IPS-NIHi7 (cell line): Measurements from ENCODE around the gene WWP2.
A peak's percentile ranks its signal among the peaks of the same experiment; 100 is the strongest.
"Not testable (repeated sequence)": the region's sequence is repeated elsewhere in the genome, so short reads cannot be mapped to it uniquely, and the experiment has no call there.

ENCODE experiments used
- DNase-seq: peaks from one replicate; pipeline ENCODE4 v3.0.0; 2012; ENCODE audit warnings: mixed read lengths; ENCODE audit errors: extremely low spot score

Gene WWP2

DNA sequence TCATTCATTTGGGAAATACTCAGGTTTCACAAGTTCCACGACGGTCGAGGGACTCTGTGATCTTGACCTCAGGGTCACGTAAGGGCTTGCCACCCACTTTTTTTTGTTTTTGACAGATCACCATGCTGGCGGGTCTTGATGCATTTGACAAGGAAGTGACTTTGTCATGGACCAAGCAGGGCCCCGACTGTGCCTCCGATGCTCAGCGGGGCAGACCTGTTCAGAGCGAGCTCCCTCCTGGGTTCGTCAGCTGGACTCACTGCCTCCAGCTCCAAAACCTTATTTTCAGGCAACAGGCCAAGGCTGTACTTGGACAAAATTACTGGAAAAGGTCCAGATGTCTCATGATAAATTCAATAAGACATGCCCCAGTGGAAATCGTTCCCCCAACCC lies 180.0 kb downstream of the WWP2 start:
- DNase-seq, result no peak

DNA sequence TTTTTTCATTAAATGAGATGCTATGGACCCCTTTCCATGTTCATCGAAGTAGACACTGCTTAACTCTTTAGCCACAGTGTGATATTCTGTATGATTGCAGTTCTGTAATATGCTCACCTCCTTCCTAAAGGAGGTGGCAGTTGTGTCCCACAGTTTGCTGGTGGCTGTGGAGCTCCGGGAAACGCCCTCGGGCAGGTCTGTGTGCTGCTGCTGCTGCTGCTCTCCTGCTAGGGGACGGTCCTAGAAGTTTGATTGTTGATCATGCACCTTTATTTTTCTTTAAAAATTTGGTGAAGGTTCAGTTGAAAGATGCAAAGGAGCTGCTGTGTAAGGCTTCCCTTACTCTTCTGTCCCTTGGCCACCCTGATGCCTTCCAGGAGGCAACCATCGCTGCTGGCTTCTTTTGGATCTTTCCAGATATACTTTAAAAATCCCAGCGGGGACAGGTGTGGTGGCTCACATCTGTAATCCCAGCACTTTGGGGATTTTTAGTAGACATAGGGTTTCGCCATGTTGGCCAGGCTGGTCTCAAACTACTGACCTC lies 180.6 kb downstream of the WWP2 start:
- DNase-seq, result no peak

DNA sequence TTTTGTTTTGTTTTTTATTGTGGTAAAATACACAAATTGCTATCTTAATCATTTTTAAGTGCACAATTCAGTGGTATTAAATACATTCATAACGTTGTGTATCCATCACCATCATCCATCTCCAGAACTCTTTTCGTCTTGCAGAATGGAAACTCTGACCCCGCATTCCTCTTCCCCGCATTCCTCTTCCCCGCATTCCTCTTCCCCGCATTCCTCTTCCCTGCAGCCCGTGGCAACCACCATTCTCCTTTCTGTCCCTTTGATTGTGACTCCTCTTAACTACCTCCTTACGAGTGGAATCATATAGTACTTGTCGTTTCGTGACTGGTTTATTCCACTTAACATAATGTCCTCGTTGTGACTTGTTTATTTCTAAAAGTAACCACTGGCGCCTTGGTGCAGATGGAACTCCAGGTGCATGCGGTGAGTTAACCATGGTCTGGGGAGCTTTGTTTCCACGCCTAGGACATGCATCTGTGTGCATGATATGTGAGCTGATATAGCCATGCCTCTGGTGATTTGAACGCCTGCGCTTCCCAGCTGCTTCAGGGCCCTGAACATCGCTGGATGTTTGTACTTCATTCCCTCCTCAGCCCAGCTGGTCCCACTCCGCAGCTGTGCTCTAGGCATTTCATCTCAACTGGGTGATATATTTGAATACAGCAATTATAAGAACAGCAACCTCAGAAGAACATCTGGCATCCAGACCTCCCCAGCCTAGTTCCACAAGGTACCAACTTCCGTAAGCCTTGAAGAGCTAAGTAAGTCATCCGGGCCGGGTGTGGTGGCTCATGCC lies 181.3 kb downstream of the WWP2 start:
- DNase-seq, result not testable (repeated sequence)

DNA sequence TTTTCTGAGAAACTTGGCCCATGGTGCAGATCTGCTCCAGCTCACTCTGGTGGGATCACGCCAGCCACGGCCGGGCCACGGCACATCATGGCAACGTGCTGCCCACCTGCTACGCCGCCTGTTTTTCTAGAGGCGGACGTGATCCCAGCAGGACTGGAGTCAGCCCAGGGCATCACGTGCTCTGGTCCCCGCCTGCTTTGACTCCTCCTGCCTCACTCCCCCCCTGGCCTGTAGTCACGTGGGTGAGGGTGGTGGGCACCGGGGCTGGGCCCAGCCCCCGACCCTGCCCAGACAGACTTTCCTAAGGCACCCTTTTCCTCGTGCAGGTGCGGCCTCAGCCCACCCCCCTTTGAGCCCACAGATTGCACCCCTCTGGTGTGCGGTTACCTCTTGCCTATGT lies 188.3 kb downstream of the WWP2 start:
- not testable (repeated sequence) for DNase-seq

DNA sequence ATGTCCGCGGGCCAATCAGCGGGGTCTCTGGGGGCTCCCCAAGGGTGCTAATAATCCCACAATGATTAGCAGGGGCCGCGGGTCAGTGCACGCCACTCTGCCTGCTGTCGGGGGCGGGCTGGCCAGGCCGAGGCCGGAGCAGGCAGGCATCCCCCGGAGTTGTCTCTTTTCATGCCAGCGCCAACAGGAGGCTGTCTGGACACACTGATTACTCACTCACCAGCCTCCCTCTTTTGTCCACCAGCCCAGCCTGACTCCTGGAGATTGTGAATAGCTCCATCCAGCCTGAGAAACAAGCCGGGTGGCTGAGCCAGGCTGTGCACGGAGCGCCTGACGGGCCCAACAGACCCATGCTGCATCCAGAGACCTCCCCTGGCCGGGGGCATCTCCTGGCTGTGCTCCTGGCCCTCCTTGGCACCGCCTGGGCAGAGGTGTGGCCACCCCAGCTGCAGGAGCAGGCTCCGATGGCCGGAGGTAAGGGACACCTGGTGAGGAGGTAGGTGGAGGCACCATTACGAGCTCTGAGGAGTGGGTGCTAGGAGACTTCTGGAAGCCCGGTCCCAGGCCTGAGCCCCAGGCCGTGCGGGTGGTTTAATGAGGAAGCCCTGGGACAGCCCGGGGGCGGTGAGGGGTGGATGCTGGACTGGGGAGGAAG lies 189.0 kb downstream of the WWP2 start, which contains the start of gene CLEC18A:
Gene CLEC18A (plus strand): TSS at position 318 of the 655 bp plus-strand sequence. CDS start 33 bp downstream, at position 351.
- not testable (repeated sequence) for DNase-seq

DNA sequence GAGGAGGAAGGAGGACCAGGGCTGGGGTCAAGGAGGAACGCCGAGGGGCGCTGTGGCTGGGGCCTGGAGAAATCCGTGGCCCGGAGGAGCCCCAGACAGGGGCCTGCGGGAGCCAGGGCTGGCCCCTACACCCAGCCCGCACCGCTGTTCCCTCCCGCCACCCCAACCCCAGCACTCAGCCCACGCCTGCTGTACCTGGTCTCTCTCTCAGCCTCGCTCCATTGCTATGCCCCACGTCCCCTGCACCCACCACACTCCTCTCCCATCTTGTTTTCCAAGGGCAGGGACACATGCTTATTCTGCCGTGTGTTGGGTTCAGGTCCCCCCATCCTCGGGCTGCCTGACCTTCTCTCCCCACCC lies 189.5 kb downstream of the WWP2 start:
- DNase-seq, result not testable (repeated sequence)

DNA sequence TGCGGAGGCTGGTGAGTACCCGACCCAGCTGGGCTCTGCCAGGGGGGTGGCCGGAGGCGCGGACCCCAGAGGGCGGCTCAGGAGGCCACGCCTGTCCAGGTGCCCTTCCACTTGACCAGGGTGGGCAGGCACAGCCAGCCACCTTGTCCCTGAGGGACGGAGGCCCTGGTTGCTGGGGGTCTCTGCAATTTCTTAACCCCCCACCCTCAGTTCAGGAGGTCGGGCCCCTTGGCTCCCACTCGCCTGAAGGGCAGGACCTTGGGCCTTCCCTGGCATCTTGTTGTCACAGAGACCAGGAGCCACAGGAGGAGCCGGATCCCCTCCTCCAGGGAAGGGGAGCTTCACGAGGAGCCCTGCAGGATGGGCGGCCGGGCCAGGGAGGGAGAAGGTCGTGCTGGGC lies 190.0 kb downstream of the WWP2 start:
- not testable (repeated sequence) for DNase-seq

DNA sequence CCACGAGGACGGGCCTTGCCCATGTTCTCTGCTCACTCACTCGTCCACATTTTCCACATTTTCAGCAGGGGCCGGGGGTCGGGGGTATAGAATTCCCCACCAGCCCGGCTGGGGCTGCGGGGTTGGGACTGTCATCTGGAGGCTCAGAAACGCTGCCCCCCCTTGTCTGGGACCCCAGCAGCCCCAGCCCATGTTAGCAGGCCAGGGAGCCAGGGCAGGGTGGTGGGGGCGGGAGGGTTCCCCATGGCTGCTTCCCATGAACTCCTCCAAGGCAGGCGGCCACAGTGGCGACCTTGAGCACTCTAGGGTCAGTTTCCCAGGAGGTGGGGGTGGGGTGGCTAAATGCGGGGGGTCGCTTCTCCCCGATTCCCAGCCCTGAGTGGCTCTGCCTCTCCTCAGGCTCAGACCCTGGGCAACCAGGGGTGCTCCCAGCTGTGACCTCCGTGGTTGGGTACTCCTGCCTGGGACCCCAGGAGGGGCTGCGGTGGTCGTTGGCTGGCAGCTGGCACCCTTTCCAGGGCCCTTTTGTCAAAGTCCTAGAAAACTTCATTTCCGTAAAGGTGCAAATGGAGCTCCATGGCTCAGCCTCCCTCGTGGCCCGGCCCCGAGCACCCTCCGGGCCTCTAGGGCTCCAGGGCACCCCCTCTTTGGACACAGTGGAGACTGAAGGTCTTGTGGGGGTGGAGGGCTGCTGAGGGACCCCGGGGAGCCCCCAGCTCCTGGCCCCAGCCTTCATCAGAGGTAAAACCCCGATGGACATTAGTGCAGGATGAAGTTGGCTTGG lies 190.6 kb downstream of the WWP2 start:
- DNase-seq, result not testable (repeated sequence)

DNA sequence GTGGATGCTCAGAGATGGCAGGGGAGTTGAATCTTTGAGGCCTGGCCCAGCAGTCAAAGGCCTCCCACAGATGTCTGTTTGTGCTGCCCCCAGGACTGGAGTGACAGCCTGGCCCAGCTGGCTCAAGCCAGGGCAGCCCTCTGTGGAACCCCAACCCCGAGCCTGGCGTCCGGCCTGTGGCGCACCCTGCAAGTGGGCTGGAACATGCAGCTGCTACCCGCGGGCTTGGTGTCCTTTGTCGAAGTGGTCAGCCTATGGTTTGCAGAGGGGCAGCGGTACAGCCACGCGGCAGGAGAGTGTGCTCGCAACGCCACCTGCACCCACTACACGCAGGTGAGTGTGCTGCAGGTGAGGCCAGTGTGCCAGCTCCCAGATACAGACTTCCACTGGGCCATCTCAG lies 192.1 kb downstream of the WWP2 start:
- DNase-seq, result not testable (repeated sequence)

DNA sequence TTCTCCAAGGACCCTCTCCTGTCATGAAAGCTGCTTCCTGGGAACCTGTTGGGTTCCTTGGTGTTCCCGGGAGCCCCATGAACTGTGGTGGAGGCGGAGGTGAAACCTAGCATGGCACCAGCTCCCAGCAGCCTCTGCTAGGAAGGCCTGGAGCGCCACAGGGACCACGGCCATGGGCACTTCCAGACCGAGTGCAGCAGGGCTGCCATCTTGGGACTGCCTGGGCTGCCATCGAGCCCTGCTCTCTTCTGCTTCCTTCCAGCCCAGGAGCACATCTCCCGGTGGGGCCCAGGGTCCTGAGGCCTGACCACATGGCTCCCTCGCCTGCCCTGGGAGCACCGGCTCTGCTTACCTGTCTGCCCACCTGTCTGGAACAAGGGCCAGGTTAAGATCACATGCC lies 201.2 kb downstream of the WWP2 start:
- not testable (repeated sequence) for DNase-seq

DNA sequence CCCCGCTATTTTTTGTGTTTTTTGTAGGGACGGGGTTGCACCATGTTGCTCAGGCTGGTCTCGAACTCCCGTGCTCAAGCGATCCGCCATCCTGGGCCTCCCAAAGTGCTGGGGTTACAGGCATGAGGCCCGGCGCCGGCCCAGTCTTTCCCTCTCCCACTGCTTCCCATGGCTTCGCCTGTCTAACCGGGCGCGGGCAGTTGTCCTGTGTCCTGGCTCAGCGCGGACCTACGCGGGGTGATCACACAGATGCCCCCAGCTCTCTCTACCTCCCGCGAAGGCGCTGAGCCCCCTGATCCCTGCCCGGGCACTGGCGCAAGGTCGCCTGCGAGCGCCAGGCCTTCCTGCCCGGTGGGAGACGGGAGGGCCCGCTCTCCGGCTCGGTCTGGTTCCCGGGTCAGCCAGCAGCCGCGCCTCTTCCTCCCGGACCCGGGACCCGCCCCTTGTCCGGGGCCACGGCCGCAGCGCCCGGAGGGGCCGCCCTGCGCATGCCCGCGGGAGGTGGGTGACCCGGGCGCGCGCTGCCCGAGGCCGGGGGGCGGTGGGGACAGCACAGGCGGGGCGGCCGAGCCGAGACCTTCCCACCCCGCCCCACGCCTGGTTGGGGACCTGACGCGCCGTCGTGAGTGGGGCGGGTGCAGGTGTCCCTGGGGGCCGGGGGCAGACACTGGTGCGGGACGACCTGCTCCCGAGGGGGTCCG lies 203.0 kb downstream of the WWP2 start:
- DNase-seq, result peak; percentile 73

DNA sequence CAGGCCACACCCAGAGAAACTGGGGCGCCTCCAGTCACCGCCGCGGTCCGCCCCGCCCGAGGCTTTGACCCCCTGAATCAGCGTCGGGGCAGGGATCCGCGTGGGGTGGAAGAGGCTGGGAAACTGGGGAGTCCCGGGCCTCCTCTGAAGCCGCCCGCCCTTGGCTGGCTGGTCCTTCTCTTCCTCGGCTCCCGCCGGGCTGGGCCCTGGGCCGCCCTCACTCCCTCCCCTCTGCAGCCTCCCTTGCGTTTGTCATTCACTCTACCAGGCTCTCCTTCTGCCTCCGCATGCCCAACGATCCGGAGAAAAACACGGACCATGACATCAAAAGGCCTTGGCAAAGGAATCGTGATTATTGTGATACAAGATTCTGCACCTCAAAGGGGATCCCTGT lies 203.5 kb downstream of the WWP2 start:
- DNase-seq, result not testable (repeated sequence)

DNA sequence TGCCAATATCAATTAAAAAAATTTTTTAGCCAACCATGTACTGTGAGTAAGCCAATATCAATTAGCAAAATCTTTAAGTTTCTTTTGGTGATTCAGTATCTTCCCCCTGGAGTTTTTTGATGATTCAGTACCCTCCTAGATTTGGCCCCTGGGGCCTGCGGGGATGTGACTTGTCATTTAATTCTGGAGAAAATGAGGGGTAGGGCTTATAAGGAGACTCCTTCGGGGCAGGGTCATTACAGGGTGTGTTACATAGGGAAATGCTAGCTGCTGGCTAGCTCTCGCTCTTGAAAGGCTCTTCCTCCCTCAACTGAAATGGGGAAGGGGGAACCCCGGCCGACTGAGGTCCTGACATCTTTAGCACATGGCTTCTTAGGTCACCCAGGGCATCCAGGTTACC lies 205.6 kb downstream of the WWP2 start:
- DNase-seq, result not testable (repeated sequence)

DNA sequence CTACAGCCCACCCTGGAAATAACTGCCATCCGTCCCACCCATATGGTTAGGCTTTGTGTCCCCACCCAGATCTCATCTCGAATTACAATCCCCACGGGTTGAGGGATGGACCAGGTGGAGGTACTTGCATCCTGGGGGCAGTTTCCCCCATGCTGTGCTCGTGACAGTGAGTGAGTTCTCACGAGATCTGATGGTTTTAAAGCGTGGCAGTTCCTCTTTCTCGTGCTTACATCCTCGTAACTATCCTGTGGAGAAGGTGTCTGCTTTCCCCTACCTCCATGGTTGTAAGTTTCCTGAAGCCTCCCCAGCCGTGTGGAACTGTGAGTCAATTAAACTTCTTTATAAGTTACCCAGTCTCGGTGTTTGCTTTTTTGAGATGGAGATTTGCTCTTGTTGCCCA lies 206.0 kb downstream of the WWP2 start:
- DNase-seq, result not testable (repeated sequence)

DNA sequence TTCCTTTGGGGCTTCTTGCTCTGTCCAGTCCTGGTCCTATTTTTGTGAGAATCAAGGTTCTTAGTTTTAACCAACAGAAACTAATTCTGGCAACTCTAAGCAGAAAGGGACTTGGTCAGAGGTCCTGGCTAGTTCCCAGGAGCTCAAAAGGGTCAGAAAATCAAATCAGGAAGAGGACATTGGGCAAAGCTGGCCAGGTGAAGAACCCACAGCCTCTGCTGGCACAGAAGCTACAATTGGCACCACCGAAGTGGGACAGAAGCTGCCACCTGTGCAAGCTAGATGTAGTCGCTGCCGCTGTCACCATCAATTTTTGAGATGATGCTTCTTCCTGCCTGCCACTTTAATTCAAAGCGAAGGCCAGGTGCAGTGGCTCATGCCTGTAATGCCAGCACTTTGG lies 207.5 kb downstream of the WWP2 start:
- DNase-seq, result not testable (repeated sequence)

DNA sequence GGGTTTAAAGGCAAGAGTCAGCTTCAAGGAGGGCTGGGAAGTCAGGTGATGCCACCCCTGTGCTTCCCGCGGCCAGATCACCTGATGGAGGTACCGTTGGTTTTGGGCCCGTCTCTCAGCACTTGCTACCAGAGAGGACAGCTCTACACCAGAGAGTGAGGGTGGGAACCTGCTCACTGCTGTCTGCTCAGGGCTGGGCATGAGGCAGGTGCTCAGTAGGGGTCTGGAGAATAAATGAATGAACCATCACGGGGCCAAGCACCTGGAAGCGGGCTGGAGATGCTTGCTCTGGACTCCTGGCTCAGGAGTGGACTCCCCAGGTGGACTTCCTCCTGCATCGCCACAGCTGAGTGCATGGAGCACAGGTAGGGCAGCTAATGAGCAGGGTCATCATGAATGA lies 210.0 kb downstream of the WWP2 start:
- not testable (repeated sequence) for DNase-seq

DNA sequence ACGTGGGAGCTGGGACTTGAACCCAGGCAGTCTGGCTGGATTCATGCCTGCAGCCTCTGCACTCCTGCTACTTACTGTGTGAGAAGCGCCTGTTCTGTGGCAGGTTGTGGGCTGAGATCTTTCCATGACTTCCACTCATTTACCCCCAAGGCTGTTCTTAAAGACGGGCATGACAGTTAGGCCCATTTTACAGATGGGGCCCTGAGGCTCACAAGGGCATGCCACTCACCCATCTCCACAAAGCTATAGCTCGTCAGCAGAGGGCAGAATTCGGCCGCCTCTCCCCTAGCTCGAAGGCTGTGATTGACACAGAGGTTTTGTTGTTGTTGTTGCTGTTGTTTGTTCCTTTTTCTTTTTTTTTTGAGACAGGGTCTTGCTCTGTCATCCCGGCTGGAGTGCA lies 210.8 kb downstream of the WWP2 start:
- not testable (repeated sequence) for DNase-seq

DNA sequence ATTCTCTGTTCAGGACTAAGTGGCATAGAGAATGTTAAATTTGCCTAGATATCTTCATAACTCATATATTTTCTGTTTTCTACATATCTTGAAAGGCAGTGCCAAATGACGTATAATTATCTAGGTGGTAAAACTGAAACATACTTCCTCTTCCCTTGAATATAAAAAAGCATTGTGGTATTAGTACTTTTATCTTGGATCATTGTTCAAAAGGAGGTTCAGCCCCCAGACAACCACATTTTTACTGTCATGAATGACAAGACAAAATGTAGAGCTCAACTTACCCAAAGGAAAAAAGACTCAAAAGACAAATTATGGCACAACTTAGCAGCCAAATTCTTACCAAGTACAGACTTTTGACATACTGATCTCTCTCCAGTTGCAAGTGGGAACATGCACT lies 223.1 kb downstream of the WWP2 start:
- DNase-seq, result not testable (repeated sequence)
